ENCODE data around the gene CSF1R.
"Not testable (repeated sequence)": the region's sequence is repeated elsewhere in the genome, so short reads cannot be mapped to it uniquely, and the experiment has no call there.

CSF1R gene

DNA sequence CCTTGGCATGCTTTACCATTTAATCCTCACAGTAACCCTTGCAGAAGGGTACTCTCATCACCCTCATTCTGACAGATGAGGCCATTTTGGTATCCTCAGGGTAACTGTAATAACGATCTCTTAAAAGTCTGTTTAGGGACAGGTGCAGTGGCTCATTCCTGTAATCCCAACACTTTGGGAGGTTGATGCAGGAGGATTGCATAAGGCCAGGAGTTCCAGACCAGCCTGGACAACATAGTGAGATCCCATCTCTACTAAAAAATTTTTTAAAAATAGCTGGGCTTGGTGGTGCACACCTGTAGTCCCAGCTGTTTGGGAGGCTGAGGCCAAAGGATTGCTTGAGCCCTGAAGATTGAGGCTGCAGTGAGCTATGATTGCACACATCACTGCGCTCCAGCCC is 31.8 kb downstream of the CSF1R start:
- no peak for DNase-seq (ENCODE audit: low read depth)

GRCh38 chr5:150053713-150054392 is 32.5 kb downstream of the CSF1R start:
- DNase-seq (ENCODE audit: low read depth) = no peak

GRCh38 chr5:150052956-150053712 is 33.2 kb downstream of the CSF1R start:
- DNase-seq (ENCODE audit: low read depth) = no peak

DNA sequence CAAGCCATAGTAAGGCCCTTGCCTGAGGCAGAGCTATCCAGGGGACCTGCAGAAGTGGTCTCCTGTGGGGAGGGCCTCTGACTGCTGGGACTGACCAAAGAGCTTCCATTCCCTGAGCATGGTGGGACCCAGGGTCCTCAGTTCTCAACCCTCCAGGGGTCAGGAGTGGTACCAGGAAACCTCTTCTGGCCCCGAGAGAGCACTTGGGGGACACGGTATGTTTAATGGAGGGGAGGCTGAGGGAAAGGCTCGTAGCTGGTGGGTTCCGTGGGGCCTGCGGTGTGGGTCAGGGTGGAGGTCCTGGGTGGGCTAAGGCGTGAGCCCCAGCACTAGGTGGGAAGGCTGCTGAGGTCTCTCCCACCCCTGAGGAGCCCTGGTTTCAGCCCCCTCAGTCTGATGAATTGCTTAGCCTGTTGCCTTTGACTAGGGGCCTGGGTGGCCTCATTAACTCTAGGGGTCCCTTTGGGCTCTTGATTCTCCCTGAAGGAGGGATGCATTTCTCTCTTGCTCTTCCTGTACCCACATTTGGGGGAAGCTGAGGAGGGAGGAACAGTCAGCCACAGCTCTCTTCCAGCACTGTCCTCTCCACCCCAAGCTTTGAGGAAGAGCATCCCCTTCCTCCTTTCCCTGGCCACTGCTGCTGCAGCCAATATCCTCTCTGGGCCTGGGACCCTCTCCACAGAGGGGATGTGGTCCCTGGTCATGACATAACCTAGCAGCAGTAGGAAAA is 34.0 kb downstream of the CSF1R start:
- DNase-seq (ENCODE audit: low read depth) = no peak

DNA sequence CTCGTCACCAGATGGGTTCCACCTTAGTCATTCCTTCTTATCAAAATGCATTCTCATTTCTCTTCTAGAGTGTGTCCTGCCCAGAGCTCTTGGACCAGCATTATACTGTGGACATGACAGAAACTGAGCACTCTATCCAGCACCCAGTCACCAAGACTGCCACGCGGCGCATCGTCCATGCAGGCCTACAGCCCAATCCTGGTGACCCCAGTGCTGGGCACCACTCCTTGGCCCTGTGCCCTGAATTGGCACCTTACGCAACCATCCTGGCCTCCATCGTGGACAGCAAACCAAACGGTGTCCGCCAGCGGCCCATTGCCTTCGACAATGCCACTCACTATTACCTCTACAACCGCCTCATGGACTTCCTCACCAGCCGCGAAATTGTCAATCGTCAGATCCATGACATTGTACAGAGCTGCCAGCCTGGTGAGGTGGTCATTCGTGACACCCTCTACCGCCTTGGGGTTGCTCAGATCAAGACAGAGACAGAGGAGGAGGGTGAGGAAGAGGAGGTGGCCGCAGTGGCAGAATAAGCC is 34.6 kb downstream of the CSF1R start:
- no peak for DNase-seq (ENCODE audit: low read depth)

DNA sequence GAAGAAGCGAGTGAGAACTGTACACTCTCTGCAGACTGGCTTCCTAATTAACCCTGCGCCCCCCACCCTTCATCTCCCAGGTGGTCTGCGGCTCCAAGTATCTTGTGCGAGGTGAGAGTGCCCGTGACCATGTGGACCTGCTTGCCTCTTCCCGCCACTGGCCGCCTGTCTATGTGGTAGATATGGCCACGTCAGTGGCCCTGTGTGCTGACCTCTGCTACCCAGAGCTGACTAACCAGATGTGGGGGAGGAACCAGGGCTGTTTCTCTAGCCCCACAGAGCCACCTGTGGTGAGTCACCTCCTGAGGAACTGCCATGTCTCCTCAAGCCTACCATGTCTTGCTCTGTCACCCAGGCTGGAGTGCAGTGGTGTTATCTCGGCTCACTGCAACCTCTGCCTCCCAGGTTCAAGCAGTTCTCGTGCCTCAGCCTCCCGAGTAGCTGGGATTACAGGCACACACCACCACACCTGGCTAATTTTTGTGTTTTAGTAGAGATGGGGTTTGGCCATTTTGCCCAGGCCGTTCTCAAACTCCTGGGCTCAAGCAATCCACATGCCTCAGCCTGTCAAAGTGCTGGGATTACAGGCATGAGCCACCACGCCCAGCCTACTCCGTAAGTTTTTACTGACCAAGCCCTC is 36.1 kb downstream of the CSF1R start:
- DNase-seq (ENCODE audit: low read depth) = not testable (repeated sequence)

DNA sequence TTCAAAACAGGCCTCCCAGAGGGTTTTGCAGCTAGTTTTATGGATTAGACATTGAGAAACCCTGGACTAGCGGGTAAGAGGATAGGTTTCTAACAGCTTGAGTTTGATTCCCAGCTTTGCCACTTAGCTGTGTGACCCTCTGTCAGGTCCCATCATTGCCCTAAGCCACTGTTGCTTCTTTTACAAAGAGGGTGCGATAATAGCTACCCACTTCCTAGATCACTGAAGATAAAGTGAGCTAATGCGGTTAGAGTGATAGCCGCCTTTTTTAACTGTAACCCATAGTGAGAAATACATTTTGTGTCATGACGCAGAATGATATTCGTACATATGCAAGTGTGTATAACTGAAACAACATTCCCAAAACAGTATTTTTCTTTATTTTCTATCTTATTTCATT is 40.3 kb downstream of the CSF1R start:
- DNase-seq (ENCODE audit: low read depth) = no peak

DNA sequence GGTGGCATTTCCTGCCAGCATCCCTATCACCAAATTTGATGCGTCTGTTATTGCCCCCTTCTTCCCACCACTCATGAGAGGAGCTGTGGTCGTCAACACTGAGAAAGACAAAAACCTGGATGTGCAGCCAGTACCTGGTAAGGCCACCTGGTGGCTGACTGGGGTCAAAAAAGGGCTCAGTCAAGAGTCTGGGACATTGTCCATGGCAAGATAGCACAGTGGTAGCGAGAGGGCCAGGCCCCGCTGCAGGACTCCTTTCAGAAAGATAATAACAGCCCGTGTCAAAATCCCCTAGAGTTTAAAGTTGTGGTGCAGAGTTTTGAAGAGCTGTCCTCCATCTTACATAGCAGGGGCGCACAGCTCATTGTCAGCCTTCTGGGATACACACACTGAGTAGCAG is 40.8 kb downstream of the CSF1R start:
- no peak for DNase-seq (ENCODE audit: low read depth)

GRCh38 chr5:150044712-150045111 is 41.6 kb downstream of the CSF1R start:
- DNase-seq (ENCODE audit: low read depth) = no peak

DNA sequence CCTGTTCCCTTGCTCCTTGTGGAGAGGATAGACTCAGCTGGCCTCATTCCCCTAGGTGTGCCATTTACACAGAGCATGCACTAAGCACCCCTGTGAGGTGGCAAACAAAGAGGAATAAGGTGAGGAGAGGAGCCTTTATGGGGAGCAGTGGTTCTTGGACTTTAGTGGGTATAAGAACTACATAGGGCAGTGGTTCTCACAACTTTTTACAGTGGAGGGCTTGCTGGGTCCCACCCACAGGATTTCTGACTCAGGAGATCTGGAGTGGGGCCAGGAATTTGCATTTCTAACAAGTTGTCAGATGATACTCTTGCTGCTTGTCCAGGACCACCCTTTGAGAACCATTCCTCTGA is 42.0 kb downstream of the CSF1R start:
- no peak for DNase-seq (ENCODE audit: low read depth)

GRCh38 chr5:150043657-150044328 is 42.6 kb downstream of the CSF1R start:
- no peak for DNase-seq (ENCODE audit: low read depth)

- no peak for DNase-seq (ENCODE audit: low read depth)
Observed at GRCh38 chr5:150042459-150042858, 43.9 kb downstream of the CSF1R start.

- no peak for DNase-seq (ENCODE audit: low read depth)
Observed at GRCh38 chr5:150038547-150038946, 47.8 kb downstream of the CSF1R start.

- DNase-seq (ENCODE audit: low read depth) = no peak
Observed at GRCh38 chr5:150036513-150036912, 49.8 kb downstream of the CSF1R start.

GRCh38 chr5:150035139-150035895 is 51.0 kb downstream of the CSF1R start:
- no peak for DNase-seq (ENCODE audit: low read depth)

DNA sequence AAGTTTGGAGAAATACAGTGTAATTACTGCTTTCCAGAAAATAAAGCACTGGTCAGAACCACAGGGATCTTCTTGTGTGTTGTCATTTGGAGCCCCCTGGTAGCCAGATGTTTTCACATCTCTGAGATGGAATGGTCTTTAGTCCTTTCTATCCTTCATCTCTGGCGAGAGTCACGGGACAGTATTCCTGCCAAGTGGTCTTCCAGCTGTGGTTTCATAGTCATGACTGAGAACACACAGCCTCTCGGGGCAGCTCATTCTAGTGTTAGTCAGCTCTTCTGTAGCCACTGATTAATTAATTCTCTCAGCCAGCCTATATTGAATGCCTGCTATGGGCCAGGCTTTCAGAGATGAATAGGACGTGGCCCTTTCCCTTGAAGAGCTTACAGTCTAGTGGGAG is 51.7 kb downstream of the CSF1R start:
- no peak for DNase-seq (ENCODE audit: low read depth)

DNA sequence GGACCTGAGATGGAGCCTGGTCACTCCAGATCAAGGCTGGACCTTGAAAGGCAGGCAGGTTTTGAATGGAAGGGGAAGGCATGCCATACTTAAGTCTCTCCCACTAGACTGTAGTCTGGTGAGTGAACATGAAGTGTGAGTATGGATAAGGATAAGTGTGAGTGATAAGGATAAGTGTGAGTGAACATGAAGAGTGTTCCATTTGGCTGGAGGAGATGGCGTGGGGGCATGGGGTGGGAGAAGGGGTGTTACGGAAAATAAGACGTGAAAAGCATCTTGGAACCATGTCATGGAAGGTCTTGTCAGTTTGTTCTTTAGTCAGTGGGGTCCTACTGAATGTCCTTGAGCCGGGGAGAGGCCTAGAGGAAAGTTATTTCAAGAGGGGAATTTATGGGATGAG is 53.0 kb downstream of the CSF1R start:
- no peak for DNase-seq (ENCODE audit: low read depth)

DNA sequence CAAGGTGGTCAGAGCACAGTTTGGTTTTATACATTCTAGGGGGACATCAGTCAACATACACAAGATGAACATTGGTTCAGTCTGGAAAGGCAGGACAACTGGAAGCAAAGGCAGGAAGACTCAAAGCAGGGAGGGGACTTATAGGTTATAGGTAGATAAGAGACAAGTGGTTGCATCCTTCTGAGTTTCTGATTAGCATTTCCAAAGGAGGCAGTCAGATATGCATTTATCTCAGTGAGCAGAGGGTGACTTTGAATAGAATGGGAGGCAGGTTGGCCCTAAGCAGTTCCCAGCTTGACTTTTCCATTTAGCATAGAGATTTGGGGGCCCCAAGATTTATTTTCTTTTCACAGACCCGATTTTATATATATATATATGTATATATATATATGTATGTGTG is 58.3 kb downstream of the CSF1R start:
- DNase-seq (ENCODE audit: low read depth) = not testable (repeated sequence)

GRCh38 chr5:150026682-150027172 is 59.6 kb downstream of the CSF1R start:
- DNase-seq (ENCODE audit: low read depth) = peak; percentile 73

DNA sequence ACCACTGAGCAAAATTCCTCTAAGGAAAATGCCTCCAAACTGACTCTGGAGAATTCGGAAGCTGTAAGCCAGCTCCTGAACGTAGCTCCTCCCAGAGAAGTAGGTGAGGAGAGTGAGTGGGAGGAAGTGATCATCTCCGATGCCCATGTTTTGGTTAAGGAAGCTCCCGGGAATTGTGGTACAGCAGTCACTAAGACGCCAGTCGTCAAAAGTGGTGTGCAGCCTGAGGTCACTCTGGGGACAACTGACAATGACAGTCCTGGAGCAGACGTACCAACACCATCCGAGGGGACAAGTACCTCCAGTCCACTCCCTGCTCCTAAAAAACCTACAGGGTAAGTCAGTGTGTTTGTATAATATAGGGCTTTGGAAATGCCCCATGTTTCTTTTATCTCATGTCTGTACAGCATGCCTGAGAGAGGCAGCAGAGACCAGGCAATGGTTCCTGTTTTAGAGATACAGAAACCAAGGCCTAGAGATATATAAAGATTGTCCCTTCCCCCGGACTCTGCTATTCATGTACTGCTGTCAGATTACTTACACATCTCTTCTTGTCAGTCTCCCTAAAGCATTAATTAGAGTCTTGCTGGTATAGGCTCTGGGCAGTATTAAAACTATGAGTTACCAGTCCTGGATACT is 61.9 kb downstream of the CSF1R start:
- DNase-seq (ENCODE audit: low read depth) = no peak

Measured in CMK (cell line).